Fibroblast of lung (primary cell): ENCODE measurements around the gene PURB. TPM values are rescaled to one million over a fixed set of nuclear protein-coding genes. Genes with fewer than 3 reads are reported as not detected.

Experiments
- DNase-seq, 2 donors: peaks; one replicate each; pipeline versions ENCODE4 v3.0.0 to v3.0.0-alpha.2; 2010; ENCODE audit warnings: low read depth in 2 of 2
- H2AFZ ChIP-seq: 2 replicates; pipeline ENCODE4 v1.5.1; 2012; ENCODE audit warnings: low read length, control low read depth, inconsistent platforms
- H3K27ac ChIP-seq: 2 replicates; pipeline ENCODE4 v1.5.1; 2011; ENCODE audit warnings: low read length, control low read depth; ENCODE audit not compliant: insufficient read depth
- H3K27me3 ChIP-seq: 2 replicates; pipeline ENCODE4 v1.5.1; 2011; ENCODE audit warnings: mild to moderate bottlenecking, low read length; ENCODE audit not compliant: control insufficient read depth, insufficient read depth
- H3K36me3 ChIP-seq: 2 replicates; pipeline ENCODE4 v1.5.1; 2011; ENCODE audit warnings: low read length; ENCODE audit not compliant: control insufficient read depth, insufficient read depth
- H3K4me1 ChIP-seq: 2 replicates; pipeline ENCODE4 v1.5.1; 2011; ENCODE audit warnings: low read length; ENCODE audit not compliant: control insufficient read depth, insufficient read depth; ENCODE audit errors: extremely low read depth
- H3K4me2 ChIP-seq: 2 replicates; pipeline ENCODE4 v1.5.1; 2011; ENCODE audit warnings: low read length, control low read depth; ENCODE audit not compliant: insufficient read depth; ENCODE audit errors: extremely low read depth
- H3K4me3 ChIP-seq, 4 experiments: fragments of 200-600 bp in 1 of 4; sonication (generic) in 1 of 4; replicated peaks in 1 of 4; 2 replicates each; pipeline ENCODE4 v1.5.1; 2011 to 2016; ENCODE audit warnings: low read length in 4 of 4, low read depth in 3 of 4, mild to moderate bottlenecking in 3 of 4, control low read depth in 2 of 4, inconsistent platforms in 1 of 4, mixed read lengths in 1 of 4; ENCODE audit not compliant: insufficient read depth in 1 of 4; ENCODE audit errors: control extremely low read depth in 1 of 4
- H3K79me2 ChIP-seq: 2 replicates; pipeline ENCODE4 v1.5.1; 2012; ENCODE audit warnings: mild to moderate bottlenecking, low read length, inconsistent platforms; ENCODE audit not compliant: control insufficient read depth, insufficient read depth
- H3K9ac ChIP-seq: 2 replicates; pipeline ENCODE4 v1.5.1; 2011; ENCODE audit warnings: mild to moderate bottlenecking, low read length, control low read depth; ENCODE audit not compliant: insufficient read depth
- H3K9me3 ChIP-seq: 2 replicates; pipeline ENCODE4 v1.5.1; 2012; ENCODE audit warnings: low read depth, low read length; ENCODE audit not compliant: control insufficient read depth, insufficient read depth
- H4K20me1 ChIP-seq: 2 replicates; pipeline ENCODE4 v1.5.1; 2011; ENCODE audit warnings: low read length; ENCODE audit not compliant: control insufficient read depth, insufficient read depth; ENCODE audit errors: extremely low read depth
- EZH2 ChIP-seq: IDR thresholded peaks from 2 replicates; pipeline ENCODE4 v1.5.1; 2012; ENCODE audit warnings: low read length, control low read depth, mild to moderate bottlenecking; ENCODE audit errors: missing control alignments
- polyA plus RNA-seq, 2 donors: library from polyadenylated mRNA; depleted of rRNA in 1 of 2; stranded (reverse) in 1 of 2; unstranded in 1 of 2; fragments of >200 nt; gene quantifications; 2 replicates each; pipeline ENCODE4 v1.2.1, GENCODE V29; 2011 to 2012; ENCODE audit warnings: missing spikeins in 1 of 2
- total RNA-seq: library from RNA; depleted of rRNA; stranded (reverse); fragments of >200 nt; gene quantifications from 2 replicates; pipeline ENCODE4 v1.2.1, GENCODE V29; 2014
- TF ChIP-seq, protein P1 (sequence below), 2 donors: IDR thresholded peaks in 1 of 2; conservative IDR thresholded peaks in 1 of 2; 1 replicate in 1 of 2; 2 replicates in 1 of 2; pipeline ENCODE4 v1.5.1; 2011 to 2012; ENCODE audit warnings: low read length in 2 of 2, control low read depth in 1 of 2, inconsistent platforms in 1 of 2, low read depth in 1 of 2, mild to moderate bottlenecking in 1 of 2

The PURB gene
- total and polyA plus RNA-seq, 2 donors (not counting 1 experiment from before 2014, with no cell fraction given), result 11.0 to 15.2 TPM

GRCh38 chr7:44930921-44931320, 45.6 kb upstream of the PURB start:
- no peaks in the 10 kb centered on the region for H3K36me3 ChIP-seq
- H3K4me3 ChIP-seq, result no peak overlapping the region
- H3K4me2 ChIP-seq, result no peak overlapping the region
- H3K79me2 ChIP-seq, result no peaks in the 10 kb centered on the region
- TF ChIP-seq, protein P1, sequence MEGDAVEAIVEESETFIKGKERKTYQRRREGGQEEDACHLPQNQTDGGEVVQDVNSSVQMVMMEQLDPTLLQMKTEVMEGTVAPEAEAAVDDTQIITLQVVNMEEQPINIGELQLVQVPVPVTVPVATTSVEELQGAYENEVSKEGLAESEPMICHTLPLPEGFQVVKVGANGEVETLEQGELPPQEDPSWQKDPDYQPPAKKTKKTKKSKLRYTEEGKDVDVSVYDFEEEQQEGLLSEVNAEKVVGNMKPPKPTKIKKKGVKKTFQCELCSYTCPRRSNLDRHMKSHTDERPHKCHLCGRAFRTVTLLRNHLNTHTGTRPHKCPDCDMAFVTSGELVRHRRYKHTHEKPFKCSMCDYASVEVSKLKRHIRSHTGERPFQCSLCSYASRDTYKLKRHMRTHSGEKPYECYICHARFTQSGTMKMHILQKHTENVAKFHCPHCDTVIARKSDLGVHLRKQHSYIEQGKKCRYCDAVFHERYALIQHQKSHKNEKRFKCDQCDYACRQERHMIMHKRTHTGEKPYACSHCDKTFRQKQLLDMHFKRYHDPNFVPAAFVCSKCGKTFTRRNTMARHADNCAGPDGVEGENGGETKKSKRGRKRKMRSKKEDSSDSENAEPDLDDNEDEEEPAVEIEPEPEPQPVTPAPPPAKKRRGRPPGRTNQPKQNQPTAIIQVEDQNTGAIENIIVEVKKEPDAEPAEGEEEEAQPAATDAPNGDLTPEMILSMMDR (conservative IDR thresholded peaks at IDR 0.05 in 1 of 2, IDR thresholded peaks at IDR 0.05 in 1 of 2; ENCODE audit: low read depth in 1 of 2, low read length in 2 of 2), result no peak
- no peak for TF ChIP-seq EZH2
- H2AFZ ChIP-seq, result no peak overlapping the region
- H3K27me3 ChIP-seq, result peaks cover 5% of the 10 kb centered on the region
- H4K20me1 ChIP-seq, result no peaks in the 10 kb centered on the region
- no peak overlapping the region for H3K9ac ChIP-seq
- H3K27ac ChIP-seq, result no peak overlapping the region
- DNase-seq, result no peak
- no peaks in the 10 kb centered on the region for H3K4me1 ChIP-seq
- no peaks in the 10 kb centered on the region for H3K9me3 ChIP-seq

DNA sequence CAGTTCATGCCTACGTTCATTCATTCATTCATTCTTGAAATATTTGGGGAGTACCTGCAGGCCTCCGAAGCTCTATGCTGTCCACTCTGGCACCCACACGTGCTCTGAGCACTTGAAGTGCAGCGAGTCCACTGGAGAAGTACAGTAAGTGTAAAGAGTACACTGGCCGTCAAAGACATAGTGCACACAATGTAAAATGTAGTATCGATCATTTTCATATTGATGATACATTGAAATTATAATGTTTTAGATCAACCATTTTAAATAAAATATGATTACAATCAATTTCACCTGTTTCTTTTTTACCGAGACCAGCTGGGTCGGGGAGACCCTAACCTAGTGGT, 37.0 kb upstream of the PURB start:
- Histone ChIP-seq H3K4me2 (no peak overlapping the region), H3K4me3 (no peak overlapping the region), H3K27ac (no peak overlapping the region), H3K36me3 (no peaks in the 10 kb centered on the region), H3K9me3 (no peaks in the 10 kb centered on the region), H3K9ac (no peak overlapping the region), H3K79me2 (no peaks in the 10 kb centered on the region), H4K20me1 (no peaks in the 10 kb centered on the region), H3K27me3 (peaks cover 5% of the 10 kb centered on the region), H3K4me1 (no peaks in the 10 kb centered on the region), H2AFZ (no peak overlapping the region)
- DNase-seq, result no peak
- TF ChIP-seq EZH2, result no peak
- TF ChIP-seq, protein P1 (conservative IDR thresholded peaks at IDR 0.05 in 1 of 2, IDR thresholded peaks at IDR 0.05 in 1 of 2; ENCODE audit: low read depth in 1 of 2, low read length in 2 of 2), result no peak

DNA sequence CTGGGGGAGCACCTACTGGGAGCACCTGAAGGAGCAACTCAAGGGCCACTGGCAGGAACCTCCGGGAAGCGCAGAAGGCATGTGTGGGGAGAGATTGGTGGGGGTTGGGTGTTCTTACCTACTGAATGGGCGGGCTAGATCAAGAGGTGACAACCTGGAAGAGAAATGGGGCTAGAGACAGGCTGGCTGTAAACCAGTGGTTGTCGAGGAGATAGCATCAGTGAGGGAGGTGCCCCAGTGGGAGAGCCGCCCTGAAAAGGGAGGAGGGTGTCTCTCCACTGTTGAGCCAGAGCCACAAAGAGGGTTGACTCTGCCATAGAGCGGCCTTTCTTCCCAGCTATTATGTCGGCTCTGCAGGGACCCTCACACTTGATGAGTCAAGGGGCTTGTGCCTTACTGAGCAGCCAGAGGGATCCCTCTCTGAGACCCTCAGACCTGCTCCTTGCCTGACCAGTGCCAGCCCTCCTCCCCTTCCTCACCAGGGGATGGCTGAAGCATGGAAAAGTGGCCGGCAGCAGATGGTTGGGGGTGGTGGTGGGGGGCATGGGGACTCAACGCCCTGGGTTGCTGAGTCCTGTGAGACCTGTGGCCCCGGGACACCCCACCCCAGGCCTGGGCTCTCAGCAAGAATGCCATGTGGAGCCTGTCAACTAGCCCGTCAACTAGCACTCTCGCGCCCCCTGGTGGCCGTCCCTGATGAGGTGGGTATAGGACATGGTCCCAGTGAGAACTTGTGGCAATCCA, 36.4 kb upstream of the PURB start:
- Histone ChIP-seq H2AFZ (no peak overlapping the region), H3K79me2 (no peaks in the 10 kb centered on the region), H4K20me1 (no peaks in the 10 kb centered on the region), H3K4me1 (no peaks in the 10 kb centered on the region), H3K36me3 (no peaks in the 10 kb centered on the region), H3K27ac (no peak overlapping the region), H3K27me3 (peaks cover 4% of the 10 kb centered on the region), H3K4me3 (no peak overlapping the region), H3K9me3 (no peaks in the 10 kb centered on the region), H3K9ac (no peak overlapping the region), H3K4me2 (no peak overlapping the region)
- DNase-seq, result peak; percentile 46 to 72
- TF ChIP-seq EZH2, result no peak
- TF ChIP-seq, protein P1 (conservative IDR thresholded peaks at IDR 0.05 in 1 of 2, IDR thresholded peaks at IDR 0.05 in 1 of 2; ENCODE audit: low read depth in 1 of 2, low read length in 2 of 2), result peak; percentile 78 to 85
